HEK293 (cell line): Measurements from ENCODE around the gene EFCAB11.

Experiments used
- CTCF ChIA-PET: fragments of 350-600 bp; formaldehyde crosslinking; extraction: SDS; loops from one replicate; lab custom pipeline; 2021; ENCODE audit warnings: antibody characterized with exemption; lab: Yijun Ruan, JAX
- POLR2A ChIA-PET: fragments of 300-600 bp; formaldehyde crosslinking; extraction: SDS; loops from one replicate; lab custom pipeline; 2020; ENCODE audit warnings: antibody characterized with exemption, inconsistent platforms; lab: Yijun Ruan, JAX
- H3K27ac ChIP-seq: fragments of 200-500 bp; sonication (Bioruptor generic); 2 replicates; pipeline ENCODE4 v1.5.1; 2014; ENCODE audit warnings: low read depth, low read length, control low read depth, inconsistent platforms; ENCODE audit errors: extremely low read depth
- H3K36me3 ChIP-seq, 2 experiments: fragments of 200-500 bp in 1 of 2; sonication (Bioruptor generic) in 1 of 2; 1 replicate in 1 of 2; 2 replicates in 1 of 2; pipeline ENCODE4 v1.5.1; 2014 to 2017; ENCODE audit warnings: inconsistent platforms in 2 of 2, low read length in 2 of 2; ENCODE audit not compliant: control insufficient read depth in 2 of 2, insufficient read depth in 1 of 2
- H3K4me1 ChIP-seq: fragments of 200-500 bp; sonication (Bioruptor generic); 2 replicates; pipeline ENCODE4 v1.5.1; 2014; ENCODE audit warnings: mild to moderate bottlenecking, low read length, inconsistent platforms; ENCODE audit not compliant: control insufficient read depth, insufficient read depth
- H3K4me3 ChIP-seq: 2 replicates; pipeline ENCODE4 v1.5.1; 2011; ENCODE audit warnings: low read depth, mild to moderate bottlenecking, control low read depth, low read length, moderate library complexity
- H3K9me3 ChIP-seq: fragments of 200-500 bp; sonication (Bioruptor generic); 2 replicates; pipeline ENCODE4 v1.5.1; 2014; ENCODE audit warnings: low read depth, low read length, inconsistent platforms; ENCODE audit not compliant: control insufficient read depth, insufficient read depth
- ATF2 ChIP-seq: fragments of 450-650 bp; formaldehyde crosslinking; IDR thresholded peaks from 2 replicates; pipeline ENCODE4 v1.5.1; 2016; ENCODE audit warnings: missing biosample characterization, missing genetic modification characterization, low read depth
- HOXD13 ChIP-seq: sonication (generic); formaldehyde crosslinking; IDR thresholded peaks from 2 replicates; pipeline ENCODE4 v1.8.0; 2022; ENCODE audit warnings: missing genetic modification reagents, borderline replicate concordance
- MYNN ChIP-seq: fragments of 450-650 bp; formaldehyde crosslinking; IDR thresholded peaks from 2 replicates; pipeline ENCODE4 v1.5.1; 2016; ENCODE audit warnings: missing biosample characterization, missing genetic modification characterization, borderline replicate concordance
- PRDM1 ChIP-seq: fragments of 450-650 bp; formaldehyde crosslinking; IDR thresholded peaks from 2 replicates; pipeline ENCODE4; 2016; ENCODE audit warnings: missing biosample characterization, missing genetic modification characterization
- SP2 ChIP-seq: fragments of 450-650 bp; formaldehyde crosslinking; IDR thresholded peaks from 2 replicates; pipeline ENCODE4 v1.5.1; 2016; ENCODE audit warnings: missing biosample characterization, missing genetic modification characterization
- ZBTB17 ChIP-seq: fragments of 450-650 bp; formaldehyde crosslinking; IDR thresholded peaks from 2 replicates; pipeline ENCODE4 v1.5.1; 2016; ENCODE audit warnings: missing biosample characterization, missing genetic modification characterization
- ZBTB20 ChIP-seq: fragments of 450-650 bp; formaldehyde crosslinking; IDR thresholded peaks from 2 replicates; pipeline ENCODE4 v1.5.1; 2016; ENCODE audit warnings: missing biosample characterization, missing genetic modification characterization
- ZBTB26 ChIP-seq: fragments of 450-650 bp; formaldehyde crosslinking; optimal IDR thresholded peaks from 2 replicates; pipeline ENCODE3; 2016; ENCODE audit warnings: missing biosample characterization, mild to moderate bottlenecking, missing genetic modification characterization
- ZNF132 ChIP-seq: fragments of 450-650 bp; formaldehyde crosslinking; IDR thresholded peaks from 2 replicates; pipeline ENCODE4 v1.5.1; 2017; ENCODE audit warnings: missing biosample characterization, missing genetic modification characterization, borderline replicate concordance
- ZNF133 ChIP-seq: fragments of 450-650 bp; formaldehyde crosslinking; IDR thresholded peaks from 2 replicates; pipeline ENCODE4 v1.5.1; 2016; ENCODE audit warnings: missing biosample characterization, missing genetic modification characterization
- ZNF138 ChIP-seq: fragments of 450-650 bp; formaldehyde crosslinking; IDR thresholded peaks from 2 replicates; pipeline ENCODE4 v1.5.1; 2016; ENCODE audit warnings: missing biosample characterization, missing genetic modification characterization, borderline replicate concordance
- ZNF211 ChIP-seq: fragments of 450-650 bp; formaldehyde crosslinking; IDR thresholded peaks from 2 replicates; pipeline ENCODE4 v1.5.1; 2016; ENCODE audit warnings: low read depth, missing biosample characterization, missing genetic modification characterization
- ZNF335 ChIP-seq: fragments of 450-650 bp; formaldehyde crosslinking; conservative IDR thresholded peaks from 2 replicates; pipeline ENCODE4 v1.5.1; 2016; ENCODE audit warnings: missing biosample characterization, missing genetic modification characterization
- ZNF398 ChIP-seq: fragments of 450-650 bp; formaldehyde crosslinking; IDR thresholded peaks from 2 replicates; pipeline ENCODE4 v1.5.1; 2017; ENCODE audit warnings: missing biosample characterization, missing genetic modification characterization
- ZNF488 ChIP-seq: fragments of 450-650 bp; formaldehyde crosslinking; IDR thresholded peaks from 2 replicates; pipeline ENCODE4 v1.5.1; 2016; ENCODE audit warnings: missing biosample characterization, missing genetic modification characterization
- ZNF513 ChIP-seq: fragments of 450-650 bp; IDR thresholded peaks from 2 replicates; pipeline ENCODE4 v1.5.1; 2018; ENCODE audit warnings: missing biosample characterization, missing genetic modification characterization
- ZNF561 ChIP-seq: fragments of 450-650 bp; IDR thresholded peaks from 2 replicates; pipeline ENCODE4 v1.5.1; 2018; ENCODE audit warnings: missing biosample characterization, missing genetic modification characterization, borderline replicate concordance
- ZNF629 ChIP-seq: fragments of 450-650 bp; formaldehyde crosslinking; IDR thresholded peaks from 2 replicates; pipeline ENCODE4 v1.5.1; 2017; ENCODE audit warnings: missing biosample characterization, missing genetic modification characterization
- ZNF645 ChIP-seq: fragments of 450-650 bp; formaldehyde crosslinking; IDR thresholded peaks from 2 replicates; pipeline ENCODE4; 2016; ENCODE audit warnings: missing biosample characterization, missing genetic modification characterization
- ZNF658 ChIP-seq: fragments of 450-650 bp; formaldehyde crosslinking; IDR thresholded peaks from 2 replicates; pipeline ENCODE4; 2016; ENCODE audit warnings: missing biosample characterization, missing genetic modification characterization
- ZNF692 ChIP-seq: fragments of 450-650 bp; formaldehyde crosslinking; IDR thresholded peaks from 2 replicates; pipeline ENCODE4 v1.5.1; 2016; ENCODE audit warnings: missing biosample characterization, missing genetic modification characterization
- ZNF830 ChIP-seq: fragments of 450-650 bp; IDR thresholded peaks from 2 replicates; pipeline ENCODE4 v1.5.0; 2018; ENCODE audit warnings: missing biosample characterization, missing genetic modification characterization, low read depth, mild to moderate bottlenecking, moderate library complexity
- ZSCAN16 ChIP-seq: fragments of 450-650 bp; formaldehyde crosslinking; IDR thresholded peaks from 2 replicates; pipeline ENCODE4 v1.5.1; 2016; ENCODE audit warnings: missing biosample characterization, missing genetic modification characterization

Gene EFCAB11

GRCh38 chr14:89890589-89890988 lies 63.9 kb downstream of the EFCAB11 start:
- Histone ChIP-seq H3K36me3 (no peaks in the 10 kb centered on the region), H3K4me3 (no peak overlapping the region), H3K9me3 (no peaks in the 10 kb centered on the region), H3K27ac (no peak overlapping the region), H3K4me1 (no peaks in the 10 kb centered on the region)
- POLR2A ChIA-PET = no interaction called here
- CTCF ChIA-PET = interaction anchor here (1.4 kb wide), 1 partner anchor 10 kb away, joined by 3 read pairs; no protein-coding TSS in a partner anchor
- TF ChIP-seq SP2 (tag by site-specific recombination) = no peak
- TF ChIP-seq ZBTB17 (tag by site-specific recombination) = no peak
- TF ChIP-seq ZNF335 (tag by site-specific recombination) = no peak
- no peak for TF ChIP-seq ATF2 (tag by site-specific recombination)
- TF ChIP-seq ZNF658 (tag by site-specific recombination) = no peak
- no peak for TF ChIP-seq ZNF561
- no peak for TF ChIP-seq ZNF513 (tag by site-specific recombination)
- TF ChIP-seq ZNF629 = no peak
- no peak for TF ChIP-seq HOXD13 (CRISPR knock-in tag)
- no peak for TF ChIP-seq MYNN (tag by site-specific recombination)
- TF ChIP-seq PRDM1 (tag by site-specific recombination) = no peak
- no peak for TF ChIP-seq ZNF488
- TF ChIP-seq ZNF138 (tag by site-specific recombination) = no peak
- no peak for TF ChIP-seq ZNF398
- no peak for TF ChIP-seq ZNF132 (tag by site-specific recombination)
- TF ChIP-seq ZBTB20 (tag by site-specific recombination) = no peak
- TF ChIP-seq ZNF830 (tag by site-specific recombination) = no peak
- TF ChIP-seq ZSCAN16 (tag by site-specific recombination) = no peak
- TF ChIP-seq ZNF133 (tag by site-specific recombination) = no peak

- H3K4me1 ChIP-seq = no peaks in the 10 kb centered on the region
- no peaks in the 10 kb centered on the region for H3K9me3 ChIP-seq
- POLR2A ChIA-PET = no interaction called here
- no peak overlapping the region for H3K4me3 ChIP-seq
- no peak overlapping the region for H3K27ac ChIP-seq
- no peaks in the 10 kb centered on the region for H3K36me3 ChIP-seq
- CTCF ChIA-PET = no interaction called here
- no peak for TF ChIP-seq ZNF692 (tag by site-specific recombination)
- no peak for TF ChIP-seq ZBTB17 (tag by site-specific recombination)
- no peak for TF ChIP-seq ZNF211 (tag by site-specific recombination)
- TF ChIP-seq ZNF645 (tag by site-specific recombination) = no peak
- no peak for TF ChIP-seq ZBTB26 (tag by site-specific recombination)
These were observed 64.9 kb downstream of the EFCAB11 start for GRCh38 chr14:89889626-89890025.
